Suprapubic skin (tissue), 4 donors: ENCODE results near the gene PASK.

Experiments
- POLR2A ChIP-seq, 2 donors: fragments of 450-650 bp; IDR thresholded peaks; one replicate each; pipeline ENCODE4 v1.6.1; 2017; ENCODE audit warnings: antibody characterized with exemption in 2 of 2, mild to moderate bottlenecking in 2 of 2, moderate library complexity in 2 of 2
- POLR2AphosphoS5 ChIP-seq, 3 donors: sonication (generic); formaldehyde crosslinking; IDR thresholded peaks; one replicate each; pipeline ENCODE4 v1.6.1; 2017; ENCODE audit warnings: antibody characterized with exemption in 3 of 3
- TF ChIP-seq, protein P1 (sequence below), 2 donors: fragments of 200-600 bp in 1 of 2; fragments of 450-650 bp in 1 of 2; sonication (generic) in 1 of 2; IDR thresholded peaks; one replicate each; pipeline ENCODE4 v1.5.1; 2016 to 2019; ENCODE audit warnings: antibody characterized with exemption in 2 of 2, mild to moderate bottlenecking in 1 of 2, moderate library complexity in 1 of 2

DNA sequence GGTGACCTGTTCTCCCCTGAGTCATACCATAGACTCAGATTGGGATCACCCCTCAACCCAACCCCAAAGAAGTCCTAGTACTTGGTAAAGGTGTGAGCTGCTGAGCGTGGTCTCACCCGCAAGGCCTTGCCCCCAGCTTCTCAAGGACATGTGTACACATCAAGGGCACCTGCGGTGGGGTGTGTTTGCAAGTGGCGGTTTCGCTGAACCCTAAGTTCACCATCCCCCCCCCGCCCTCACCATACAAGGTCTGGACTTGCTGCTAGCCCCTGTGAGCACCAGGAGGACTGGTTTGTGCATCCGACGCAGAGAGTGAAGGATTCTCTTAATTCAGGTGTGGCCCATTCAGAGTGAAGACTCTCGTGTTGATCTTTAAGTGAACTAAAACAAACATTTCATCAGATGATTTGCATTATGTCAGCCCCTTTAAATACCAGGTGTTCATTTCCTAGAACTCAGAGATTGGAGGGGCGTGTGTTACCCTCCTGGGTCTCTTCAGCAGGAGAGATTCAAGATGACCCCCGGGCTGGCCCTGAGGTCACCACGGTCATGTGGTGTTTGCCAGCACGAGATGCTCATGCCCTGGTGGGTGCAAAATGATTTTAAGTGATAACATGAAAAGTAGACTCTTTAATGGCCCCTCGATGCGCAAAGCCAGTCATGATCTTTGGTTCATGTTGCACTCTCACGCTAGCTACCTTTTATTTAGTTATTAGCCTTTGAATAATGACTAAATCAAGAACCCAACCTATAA, 75.0 kb downstream of the PASK start:
- TF ChIP-seq, protein P1, sequence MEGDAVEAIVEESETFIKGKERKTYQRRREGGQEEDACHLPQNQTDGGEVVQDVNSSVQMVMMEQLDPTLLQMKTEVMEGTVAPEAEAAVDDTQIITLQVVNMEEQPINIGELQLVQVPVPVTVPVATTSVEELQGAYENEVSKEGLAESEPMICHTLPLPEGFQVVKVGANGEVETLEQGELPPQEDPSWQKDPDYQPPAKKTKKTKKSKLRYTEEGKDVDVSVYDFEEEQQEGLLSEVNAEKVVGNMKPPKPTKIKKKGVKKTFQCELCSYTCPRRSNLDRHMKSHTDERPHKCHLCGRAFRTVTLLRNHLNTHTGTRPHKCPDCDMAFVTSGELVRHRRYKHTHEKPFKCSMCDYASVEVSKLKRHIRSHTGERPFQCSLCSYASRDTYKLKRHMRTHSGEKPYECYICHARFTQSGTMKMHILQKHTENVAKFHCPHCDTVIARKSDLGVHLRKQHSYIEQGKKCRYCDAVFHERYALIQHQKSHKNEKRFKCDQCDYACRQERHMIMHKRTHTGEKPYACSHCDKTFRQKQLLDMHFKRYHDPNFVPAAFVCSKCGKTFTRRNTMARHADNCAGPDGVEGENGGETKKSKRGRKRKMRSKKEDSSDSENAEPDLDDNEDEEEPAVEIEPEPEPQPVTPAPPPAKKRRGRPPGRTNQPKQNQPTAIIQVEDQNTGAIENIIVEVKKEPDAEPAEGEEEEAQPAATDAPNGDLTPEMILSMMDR (IDR thresholded peaks at IDR 0.05) = no peak
- TF ChIP-seq POLR2A (IDR thresholded peaks at IDR 0.05) (no peak), POLR2AphosphoS5 (IDR thresholded peaks at IDR 0.05) (no peak)
